T1000 (cell line): ENCODE results near the gene SPOP.

Source experiments
- DNase-seq: peaks from one replicate; lab custom pipeline; 2025; ENCODE audit warnings: mixed read lengths; lab: John Stamatoyannopoulos, UW

Gene SPOP

DNA sequence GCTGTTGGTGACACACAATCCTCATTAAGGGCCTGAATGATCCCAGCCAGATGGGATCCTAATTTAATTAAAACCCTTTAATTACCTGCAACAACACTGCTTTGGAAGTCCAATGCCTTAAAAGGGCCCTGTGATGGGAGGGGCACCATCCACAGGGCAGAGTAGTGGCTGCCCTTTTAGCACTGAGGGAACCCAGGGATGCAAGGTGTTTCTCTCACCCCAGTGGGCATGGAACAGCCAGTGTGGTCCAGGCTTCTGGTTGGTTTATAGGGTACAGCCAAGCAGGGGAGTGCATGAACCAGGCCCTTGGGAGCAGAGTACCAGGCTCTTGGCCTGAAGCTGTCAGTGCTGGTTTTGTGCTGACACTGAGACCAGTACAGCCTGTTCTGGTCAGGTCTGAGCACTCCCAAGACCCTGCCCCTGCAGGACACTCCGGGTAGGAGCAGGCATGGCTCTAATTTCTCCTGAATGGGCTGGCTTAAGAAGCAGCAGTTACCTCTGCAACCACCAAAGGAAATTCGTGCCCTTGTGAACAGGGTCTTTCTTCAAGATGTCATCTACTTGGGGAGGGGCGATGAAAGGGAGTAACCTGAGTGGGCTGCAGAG lies 92.4 kb downstream of the SPOP start:
- no peak for DNase-seq

- no peak for DNase-seq
These were observed 94.0 kb downstream of the SPOP start for GRCh38 chr17:49583889-49584288.

DNA sequence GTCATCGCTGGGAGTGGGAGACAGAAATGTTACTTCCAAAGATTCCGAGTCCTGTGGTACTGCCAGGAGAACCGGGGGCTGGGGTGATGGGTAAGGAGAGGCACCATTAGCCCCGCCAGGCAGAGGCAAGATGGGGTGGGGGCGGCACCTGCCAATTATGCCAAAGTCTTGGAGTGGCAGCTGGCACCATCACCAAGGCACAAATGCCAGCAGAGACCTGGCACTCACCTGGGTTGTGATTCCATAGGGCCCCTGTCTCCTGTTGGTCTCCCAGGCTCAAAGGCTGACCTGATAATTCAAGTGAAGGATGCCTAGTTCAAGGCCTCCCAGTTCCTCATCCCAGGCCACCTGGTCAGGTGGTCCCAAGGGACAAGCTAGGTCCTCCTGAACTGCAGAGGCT lies 94.7 kb downstream of the SPOP start:
- no peak for DNase-seq

- no peak for DNase-seq
These were observed 95.1 kb downstream of the SPOP start for GRCh38 chr17:49582789-49583188.

GRCh38 chr17:49582055-49582722 lies 95.7 kb downstream of the SPOP start:
- no peak for DNase-seq

GRCh38 chr17:49581648-49581998 lies 96.3 kb downstream of the SPOP start:
- DNase-seq = no peak

- DNase-seq = no peak
These were observed 96.8 kb downstream of the SPOP start for GRCh38 chr17:49580981-49581647.

GRCh38 chr17:49580055-49580721 lies 97.7 kb downstream of the SPOP start:
- DNase-seq = no peak

DNA sequence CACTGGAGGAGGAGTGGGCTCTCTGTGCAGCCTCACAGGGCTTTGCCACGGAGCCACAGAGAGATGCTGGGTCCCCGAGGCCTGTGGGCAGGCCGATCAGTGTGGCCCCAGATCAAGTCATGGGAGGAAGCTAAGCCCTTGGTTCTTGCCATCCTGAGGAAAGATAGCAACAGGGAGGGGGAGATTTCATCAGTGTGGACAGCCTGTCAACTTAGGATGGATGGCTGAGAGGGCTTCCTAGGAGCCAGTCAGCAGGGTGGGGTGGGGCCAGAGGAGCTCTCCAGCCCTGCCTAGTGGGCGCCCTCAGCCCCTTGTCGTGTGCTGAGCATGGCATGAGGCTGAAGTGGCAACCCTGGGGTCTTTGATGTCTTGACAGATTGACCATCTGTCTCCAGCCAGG lies 98.4 kb downstream of the SPOP start:
- no peak for DNase-seq

- no peak for DNase-seq
These were observed 98.9 kb downstream of the SPOP start for GRCh38 chr17:49578952-49579500.

- no peak for DNase-seq
These were observed 99.5 kb downstream of the SPOP start for GRCh38 chr17:49578414-49578813.

DNA sequence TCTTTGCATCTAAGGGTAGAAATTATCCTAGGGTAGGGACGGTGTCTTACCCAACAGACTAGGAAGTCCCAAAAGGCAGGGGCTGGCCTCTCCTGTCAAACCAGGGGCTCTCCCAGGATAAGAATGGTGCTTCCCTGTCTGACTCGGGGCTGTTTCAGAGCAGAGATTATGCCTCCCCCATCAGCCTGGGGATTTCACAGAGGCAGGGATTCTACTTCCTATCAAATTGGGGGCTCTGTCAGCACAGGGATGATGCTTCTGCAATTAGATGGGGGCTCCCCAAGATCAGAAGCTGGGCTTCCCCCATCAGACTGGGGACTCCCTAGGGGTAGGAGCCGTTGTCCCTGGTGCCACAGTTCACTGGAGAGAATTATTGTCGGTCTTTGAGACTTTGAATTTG lies 99.9 kb downstream of the SPOP start:
- DNase-seq = no peak

DNA sequence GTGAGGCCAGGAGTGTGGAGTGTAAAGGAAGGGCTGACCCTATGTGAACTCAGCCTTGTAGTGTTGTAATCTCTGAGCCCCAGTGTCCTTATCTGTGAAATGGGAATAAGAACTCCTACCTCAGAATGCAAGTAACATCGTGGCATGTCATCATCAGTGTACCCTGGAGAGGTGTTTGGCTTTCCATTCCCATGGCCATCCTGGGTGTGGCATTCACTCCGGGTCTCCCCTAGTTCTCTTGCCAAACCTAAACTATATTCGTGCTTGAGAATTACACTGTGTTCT lies 100.3 kb downstream of the SPOP start:
- no peak for DNase-seq

- no peak for DNase-seq
These were observed 100.8 kb downstream of the SPOP start for GRCh38 chr17:49576917-49577649.

GRCh38 chr17:49576088-49576916 lies 101.6 kb downstream of the SPOP start:
- DNase-seq = no peak

DNA sequence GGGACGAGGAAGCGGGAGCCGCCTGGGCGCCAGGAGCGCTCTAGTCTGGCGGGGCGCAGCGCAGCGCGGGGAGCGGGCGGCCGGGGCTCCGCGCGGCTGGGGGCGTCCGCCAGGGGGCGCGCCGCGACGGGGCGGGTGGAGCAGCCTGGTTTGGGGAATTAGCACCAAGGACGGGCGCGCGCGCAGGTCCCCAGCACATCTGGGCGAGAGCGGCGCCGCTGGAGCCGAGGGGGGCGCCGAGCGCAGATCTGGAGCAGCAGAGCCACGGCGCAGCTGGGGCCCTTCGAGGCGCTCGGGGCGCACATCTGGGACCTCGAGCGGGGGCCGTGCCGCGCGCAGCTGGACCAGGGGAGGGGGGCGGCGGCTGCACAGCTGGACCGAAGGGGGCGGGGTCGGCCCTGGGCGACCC lies 102.2 kb downstream of the SPOP start, which contains the start of gene NXPH3:
NXPH3 (plus strand) TSS at position 193 of the 409 bp plus-strand sequence. CDS start 349 bp downstream, outside the sequence.
- peak; percentile 43 for DNase-seq

GRCh38 chr17:49574945-49575678 lies 102.8 kb downstream of the SPOP start:
- DNase-seq = no peak

DNA sequence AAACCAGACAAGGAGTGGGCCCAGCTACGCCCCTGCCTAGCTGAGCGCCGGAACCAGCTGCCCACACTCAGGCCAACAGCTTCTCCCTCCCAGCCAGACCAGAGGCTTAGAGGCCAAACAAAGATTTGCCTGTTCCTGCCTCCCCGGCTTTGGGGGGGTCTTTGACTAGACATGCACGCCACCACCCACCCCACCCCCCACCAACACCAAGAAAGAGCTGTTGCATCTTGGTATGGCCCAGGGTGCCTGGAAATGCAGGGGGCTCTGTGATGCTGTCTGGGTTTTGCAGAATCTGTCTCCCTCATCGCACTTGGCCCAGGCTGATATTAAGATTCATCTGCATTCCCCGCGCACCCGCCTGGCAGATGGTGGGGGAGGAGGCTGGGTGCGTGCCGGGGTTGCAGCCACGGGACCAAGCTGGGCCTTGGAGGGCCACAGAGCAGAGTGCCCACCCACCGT lies 103.5 kb downstream of the SPOP start:
- no peak for DNase-seq

DNA sequence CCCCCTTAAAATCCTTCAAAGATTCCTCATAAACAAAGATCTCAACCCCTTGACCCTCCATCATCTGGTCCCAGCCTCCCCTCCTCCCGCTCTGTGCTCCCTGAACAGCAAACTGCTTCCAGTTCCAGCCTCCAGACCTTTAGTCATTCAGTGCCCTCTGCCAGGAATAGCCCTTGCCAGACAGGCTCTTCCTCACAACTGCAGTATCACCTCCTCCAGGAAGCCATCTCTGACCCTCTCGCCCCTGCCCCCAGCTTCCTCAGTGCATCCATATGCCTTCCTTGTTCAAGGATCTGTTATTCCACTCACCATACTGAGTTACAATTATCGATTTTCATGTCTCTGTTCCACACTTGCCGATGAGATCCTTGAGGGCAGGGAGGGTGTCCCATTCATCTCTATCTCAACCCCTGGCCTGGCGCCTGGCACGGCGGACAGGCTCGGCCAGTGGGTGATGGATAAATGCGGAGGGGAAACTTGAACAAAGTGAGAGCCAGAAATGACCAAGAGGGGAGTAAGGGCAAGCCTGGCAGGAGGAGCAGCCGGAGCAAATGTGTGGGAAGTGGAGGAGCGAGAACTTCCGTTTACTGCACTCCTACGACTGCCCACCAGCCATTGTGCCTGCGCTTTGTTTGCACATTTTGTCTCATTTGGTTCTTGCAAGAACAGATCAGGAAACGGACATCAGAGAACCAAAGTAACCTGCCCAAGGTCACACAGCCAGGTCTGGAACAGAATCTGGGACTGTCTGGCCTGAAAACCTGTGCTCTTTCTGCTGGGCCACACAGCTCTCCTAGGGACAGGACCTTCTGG lies 104.2 kb downstream of the SPOP start:
- DNase-seq = no peak
